Vagina (tissue), 2 donors: Measurements from ENCODE around the gene INTS3.

Source experiments
- POLR2A ChIP-seq, 2 donors: fragments of 450-650 bp; IDR thresholded peaks; one replicate each; pipeline ENCODE4 v1.6.1; 2017; ENCODE audit warnings: antibody characterized with exemption in 2 of 2, mild to moderate bottlenecking in 2 of 2, moderate library complexity in 2 of 2
- POLR2AphosphoS5 ChIP-seq, 2 donors: sonication (generic); formaldehyde crosslinking; IDR thresholded peaks; one replicate each; pipeline ENCODE4 v1.9.0; 2017; ENCODE audit warnings: antibody characterized with exemption in 2 of 2, mild to moderate bottlenecking in 2 of 2, low read depth in 1 of 2; ENCODE audit not compliant: insufficient read depth in 1 of 2
- TF ChIP-seq, protein P1 (sequence below), 3 experiments: fragments of 450-650 bp in 2 of 3; fragments of 200-600 bp in 1 of 3; sonication (generic) in 1 of 3; IDR thresholded peaks; one replicate each; pipeline ENCODE4 v1.5.1; 2017 to 2019; ENCODE audit warnings: antibody characterized with exemption in 3 of 3, mild to moderate bottlenecking in 2 of 3, moderate library complexity in 2 of 3

DNA sequence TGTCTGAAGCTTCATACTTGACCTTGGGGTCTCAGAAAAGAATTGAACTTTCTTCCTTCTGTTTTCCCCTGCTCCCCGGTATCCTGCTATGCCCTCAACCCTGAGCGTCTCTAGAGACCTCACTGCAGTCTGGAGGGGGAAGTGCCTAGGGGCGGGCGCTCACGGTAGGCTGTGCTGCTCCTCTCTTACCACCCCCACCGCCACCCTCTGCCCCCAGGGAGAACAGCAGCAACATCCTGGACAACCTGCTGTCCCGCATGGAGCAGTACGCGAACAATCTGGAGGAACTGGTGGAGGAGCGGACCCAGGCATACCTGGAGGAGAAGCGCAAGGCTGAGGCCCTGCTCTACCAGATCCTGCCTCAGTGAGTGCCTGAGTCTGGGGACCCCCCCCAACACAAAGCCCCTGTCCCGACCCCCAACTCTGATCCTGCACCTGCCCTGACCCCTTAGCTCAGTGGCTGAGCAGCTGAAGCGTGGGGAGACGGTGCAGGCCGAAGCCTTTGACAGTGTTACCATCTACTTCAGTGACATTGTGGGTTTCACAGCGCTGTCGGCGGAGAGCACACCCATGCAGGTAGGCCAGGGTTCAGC lies 39.0 kb upstream of the INTS3 start:
- TF ChIP-seq, protein P1, sequence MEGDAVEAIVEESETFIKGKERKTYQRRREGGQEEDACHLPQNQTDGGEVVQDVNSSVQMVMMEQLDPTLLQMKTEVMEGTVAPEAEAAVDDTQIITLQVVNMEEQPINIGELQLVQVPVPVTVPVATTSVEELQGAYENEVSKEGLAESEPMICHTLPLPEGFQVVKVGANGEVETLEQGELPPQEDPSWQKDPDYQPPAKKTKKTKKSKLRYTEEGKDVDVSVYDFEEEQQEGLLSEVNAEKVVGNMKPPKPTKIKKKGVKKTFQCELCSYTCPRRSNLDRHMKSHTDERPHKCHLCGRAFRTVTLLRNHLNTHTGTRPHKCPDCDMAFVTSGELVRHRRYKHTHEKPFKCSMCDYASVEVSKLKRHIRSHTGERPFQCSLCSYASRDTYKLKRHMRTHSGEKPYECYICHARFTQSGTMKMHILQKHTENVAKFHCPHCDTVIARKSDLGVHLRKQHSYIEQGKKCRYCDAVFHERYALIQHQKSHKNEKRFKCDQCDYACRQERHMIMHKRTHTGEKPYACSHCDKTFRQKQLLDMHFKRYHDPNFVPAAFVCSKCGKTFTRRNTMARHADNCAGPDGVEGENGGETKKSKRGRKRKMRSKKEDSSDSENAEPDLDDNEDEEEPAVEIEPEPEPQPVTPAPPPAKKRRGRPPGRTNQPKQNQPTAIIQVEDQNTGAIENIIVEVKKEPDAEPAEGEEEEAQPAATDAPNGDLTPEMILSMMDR (IDR thresholded peaks at IDR 0.05): no peak
- no peak for TF ChIP-seq POLR2A (IDR thresholded peaks at IDR 0.05)
- no peak for TF ChIP-seq POLR2AphosphoS5 (IDR thresholded peaks at IDR 0.05; ENCODE audit: insufficient read depth in 1 of 2, low read depth in 1 of 2)
